Measurements from ENCODE around the gene PLLP. TPM values are rescaled to one million over a fixed set of nuclear protein-coding genes. Genes with fewer than 3 reads are reported as not detected.
A peak's percentile ranks its signal among the peaks of the same experiment; 100 is the strongest.

The PLLP gene
- total RNA-seq, 4 donors from 2014 or later = 13.6 to 38.5 (median 30.1) TPM

- H3K27ac ChIP-seq = no peak overlapping the region
- H3K36me3 ChIP-seq = no peaks in the 10 kb centered on the region
- H3K9me3 ChIP-seq = no peaks in the 10 kb centered on the region
- no peaks in the 10 kb centered on the region for H3K27me3 ChIP-seq
- intact Hi-C loops (cut with DNase I) = loop anchor here (10.0 kb wide), 1 partner anchor 218 kb away; no protein-coding TSS in a partner anchor
- peaks cover 4 to 30% of the 10 kb centered on the region in 2 donors for H3K4me1 ChIP-seq
- TF ChIP-seq CTCF (IDR thresholded peaks at IDR 0.05) = no peak
- TF ChIP-seq POLR2A (IDR thresholded peaks at IDR 0.05) = no peak
- no peak overlapping the region for H3K4me3 ChIP-seq (replicated peaks in 1 of 3)
- no peak for DNase-seq
- 79 to 81% methylated on average over 14 of the region's 14 CpGs for WGBS, 2 donors
Measured at GRCh38 chr16:57306676-57307341, 22.3 kb upstream of the PLLP start.

GRCh38 chr16:57305159-57305811 is 20.8 kb upstream of the PLLP start:
- Histone ChIP-seq H3K27ac (peak overlapping the region; percentile 63 to 91 (median 83)), H3K27me3 (no peaks in the 10 kb centered on the region), H3K4me3 (replicated peaks in 1 of 3) (no peak overlapping the region), H3K9me3 (no peaks in the 10 kb centered on the region), H3K4me1 (peaks cover 4 to 35% of the 10 kb centered on the region in 2 donors), H3K36me3 (no peaks in the 10 kb centered on the region)
- 43 to 52% methylated on average over 8 of the region's 8 CpGs for WGBS, 2 donors
- peak; percentile 37 to 61 for DNase-seq
- intact Hi-C loops (cut with DNase I) = loop anchor here (10.0 kb wide), 1 partner anchor 220 kb away; no protein-coding TSS in a partner anchor
- TF ChIP-seq CTCF (IDR thresholded peaks at IDR 0.05) (no peak), POLR2A (IDR thresholded peaks at IDR 0.05) (no peak)

GRCh38 chr16:57304169-57305061 is 19.9 kb upstream of the PLLP start:
- Histone ChIP-seq H3K27me3 (no peaks in the 10 kb centered on the region), H3K27ac (peak overlapping the region; percentile 63 to 91 (median 83)), H3K36me3 (no peaks in the 10 kb centered on the region), H3K4me1 (peaks cover 4 to 35% of the 10 kb centered on the region in 2 donors), H3K4me3 (replicated peaks in 1 of 3) (no peak overlapping the region), H3K9me3 (no peaks in the 10 kb centered on the region)
- intact Hi-C loops (cut with DNase I) = loop anchor here (10.0 kb wide), 1 partner anchor 220 kb away; no protein-coding TSS in a partner anchor
- TF ChIP-seq POLR2A (IDR thresholded peaks at IDR 0.05) (peak in 1 of 2 donors; percentile 23), CTCF (IDR thresholded peaks at IDR 0.05) (no peak)
- peak; percentile 77 to 83 for DNase-seq
- 70 to 73% methylated on average over 16 of the region's 16 CpGs for WGBS, 2 donors

- Histone ChIP-seq H3K4me1 (peaks cover 9 to 40% of the 10 kb centered on the region in 2 donors), H3K27me3 (no peaks in the 10 kb centered on the region), H3K27ac (peak overlapping the region in 2 of 3 donors; percentile 83 to 91), H3K4me3 (replicated peaks in 1 of 3) (no peak overlapping the region), H3K36me3 (no peaks in the 10 kb centered on the region), H3K9me3 (no peaks in the 10 kb centered on the region)
- 82 to 100% methylated on average over 2 to 4 of the region's 4 CpGs for WGBS, 2 donors
- intact Hi-C loops (cut with DNase I) = loop anchor here (10.0 kb wide), 1 partner anchor 221 kb away; no protein-coding TSS in a partner anchor
- no peak for DNase-seq
- no peak for TF ChIP-seq POLR2A (IDR thresholded peaks at IDR 0.05)
- no peak for TF ChIP-seq CTCF (IDR thresholded peaks at IDR 0.05)
Measured at GRCh38 chr16:57303910-57304168, 19.4 kb upstream of the PLLP start.
